ENCODE data around the gene MRPL50.

The MRPL50 gene

DNA sequence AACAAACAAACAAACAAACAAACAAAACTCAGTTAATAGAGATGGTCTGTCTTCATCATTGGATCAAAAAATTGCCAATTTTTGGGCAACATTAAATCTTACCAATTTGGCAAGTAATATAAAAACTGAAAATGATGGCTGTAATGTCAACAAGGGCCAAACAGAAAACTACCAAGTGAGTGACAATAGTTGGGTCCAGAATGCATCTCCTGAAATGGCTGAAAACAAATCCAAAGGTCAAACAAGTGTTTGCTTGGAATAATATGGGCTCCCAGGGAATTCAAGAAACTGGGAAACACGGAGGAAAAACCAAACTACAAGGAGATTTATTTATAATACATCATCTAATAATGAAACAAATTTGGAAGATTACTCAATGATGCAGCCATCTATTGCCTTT lies 38.7 kb downstream of the MRPL50 start:
- ChIA-PET POLR2A (no interaction called here), CTCF (no interaction called here)
- no peak overlapping the region for H3K4me3 ChIP-seq (ENCODE audit: low read depth, low read length)
- no peaks in the 10 kb centered on the region for H3K4me1 ChIP-seq (ENCODE audit: control insufficient read depth, insufficient read depth, low read length)
- no peak overlapping the region for H3K27ac ChIP-seq (ENCODE audit: extremely low read depth, low read depth, low read length)
- no peaks in the 10 kb centered on the region for H3K36me3 ChIP-seq (ENCODE audit: control insufficient read depth in 2 of 2, insufficient read depth in 1 of 2, low read length in 2 of 2)
- H3K9me3 ChIP-seq (ENCODE audit: control insufficient read depth, insufficient read depth, low read depth, low read length): no peaks in the 10 kb centered on the region
- TF ChIP-seq ZNF48 (tag by site-specific recombination; IDR thresholded peaks at IDR 0.05): no peak
- TF ChIP-seq, protein P1, sequence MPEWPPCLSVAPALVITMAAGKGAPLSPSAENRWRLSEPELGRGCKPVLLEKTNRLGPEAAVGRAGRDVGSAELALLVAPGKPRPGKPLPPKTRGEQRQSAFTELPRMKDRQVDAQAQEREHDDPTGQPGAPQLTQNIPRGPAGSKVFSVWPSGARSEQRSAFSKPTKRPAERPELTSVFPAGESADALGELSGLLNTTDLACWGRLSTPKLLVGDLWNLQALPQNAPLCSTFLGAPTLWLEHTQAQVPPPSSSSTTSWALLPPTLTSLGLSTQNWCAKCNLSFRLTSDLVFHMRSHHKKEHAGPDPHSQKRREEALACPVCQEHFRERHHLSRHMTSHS (tag by site-specific recombination; IDR thresholded peaks at IDR 0.05): no peak
- TF ChIP-seq, protein P2, sequence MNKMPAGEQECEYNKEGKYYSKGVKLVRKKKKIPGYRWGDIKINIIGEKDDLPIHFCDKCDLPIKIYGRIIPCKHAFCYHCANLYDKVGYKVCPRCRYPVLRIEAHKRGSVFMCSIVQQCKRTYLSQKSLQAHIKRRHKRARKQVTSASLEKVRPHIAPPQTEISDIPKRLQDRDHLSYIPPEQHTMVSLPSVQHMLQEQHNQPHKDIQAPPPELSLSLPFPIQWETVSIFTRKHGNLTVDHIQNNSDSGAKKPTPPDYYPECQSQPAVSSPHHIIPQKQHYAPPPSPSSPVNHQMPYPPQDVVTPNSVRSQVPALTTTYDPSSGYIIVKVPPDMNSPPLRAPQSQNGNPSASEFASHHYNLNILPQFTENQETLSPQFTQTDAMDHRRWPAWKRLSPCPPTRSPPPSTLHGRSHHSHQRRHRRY (tag by site-specific recombination; IDR thresholded peaks at IDR 0.05): no peak

DNA sequence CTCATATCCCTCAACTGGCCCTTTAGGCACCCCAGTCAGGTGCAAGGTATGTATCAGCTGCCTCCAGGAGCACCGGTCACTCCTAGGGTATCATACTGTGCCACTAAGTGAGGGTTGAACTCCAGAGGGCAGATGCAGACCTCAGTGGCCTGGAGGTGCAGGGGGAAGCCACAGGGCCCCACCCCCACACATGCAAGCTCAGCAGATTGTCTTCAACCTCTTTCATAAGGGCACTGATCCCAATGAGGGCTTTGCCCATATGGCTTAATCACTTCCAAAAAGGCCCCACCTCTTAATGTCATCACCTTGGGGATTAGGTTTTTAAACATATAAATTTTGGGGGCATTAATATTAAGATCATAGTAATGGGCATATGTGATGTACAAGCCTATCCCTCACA lies 41.8 kb downstream of the MRPL50 start:
- Histone ChIP-seq H3K9me3 (ENCODE audit: control insufficient read depth, insufficient read depth, low read depth, low read length) (no peaks in the 10 kb centered on the region), H3K27ac (ENCODE audit: extremely low read depth, low read depth, low read length) (no peak overlapping the region), H3K4me1 (ENCODE audit: control insufficient read depth, insufficient read depth, low read length) (no peaks in the 10 kb centered on the region), H3K4me3 (ENCODE audit: low read depth, low read length) (no peak overlapping the region), H3K36me3 (ENCODE audit: control insufficient read depth in 2 of 2, insufficient read depth in 1 of 2, low read length in 2 of 2) (no peaks in the 10 kb centered on the region)
- POLR2A ChIA-PET: no interaction called here
- CTCF ChIA-PET: no interaction called here
- TF ChIP-seq, protein P3, sequence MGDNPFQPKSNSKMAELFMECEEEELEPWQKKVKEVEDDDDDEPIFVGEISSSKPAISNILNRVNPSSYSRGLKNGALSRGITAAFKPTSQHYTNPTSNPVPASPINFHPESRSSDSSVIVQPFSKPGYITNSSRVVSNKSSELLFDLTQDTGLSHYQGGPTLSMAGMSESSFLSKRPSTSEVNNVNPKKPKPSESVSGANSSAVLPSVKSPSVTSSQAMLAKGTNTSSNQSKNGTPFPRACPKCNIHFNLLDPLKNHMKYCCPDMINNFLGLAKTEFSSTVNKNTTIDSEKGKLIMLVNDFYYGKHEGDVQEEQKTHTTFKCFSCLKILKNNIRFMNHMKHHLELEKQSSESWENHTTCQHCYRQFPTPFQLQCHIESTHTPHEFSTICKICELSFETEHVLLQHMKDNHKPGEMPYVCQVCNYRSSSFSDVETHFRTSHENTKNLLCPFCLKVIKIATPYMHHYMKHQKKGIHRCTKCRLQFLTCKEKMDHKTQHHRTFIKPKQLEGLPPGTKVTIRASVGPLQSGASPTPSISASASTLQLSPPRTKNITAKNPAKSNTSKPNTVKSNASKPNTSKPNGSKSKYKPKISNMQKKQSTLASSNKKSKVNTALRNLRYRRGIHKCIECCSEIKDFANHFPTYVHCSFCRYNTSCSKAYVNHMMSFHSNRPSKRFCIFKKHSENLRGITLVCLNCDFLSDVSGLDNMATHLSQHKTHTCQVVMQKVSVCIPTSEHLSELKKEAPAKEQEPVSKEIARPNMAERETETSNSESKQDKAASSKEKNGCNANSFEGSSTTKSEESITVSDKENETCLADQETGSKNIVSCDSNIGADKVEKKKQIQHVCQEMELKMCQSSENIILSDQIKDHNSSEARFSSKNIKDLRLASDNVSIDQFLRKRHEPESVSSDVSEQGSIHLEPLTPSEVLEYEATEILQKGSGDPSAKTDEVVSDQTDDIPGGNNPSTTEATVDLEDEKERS (tag by site-specific recombination; IDR thresholded peaks at IDR 0.05): no peak

DNA sequence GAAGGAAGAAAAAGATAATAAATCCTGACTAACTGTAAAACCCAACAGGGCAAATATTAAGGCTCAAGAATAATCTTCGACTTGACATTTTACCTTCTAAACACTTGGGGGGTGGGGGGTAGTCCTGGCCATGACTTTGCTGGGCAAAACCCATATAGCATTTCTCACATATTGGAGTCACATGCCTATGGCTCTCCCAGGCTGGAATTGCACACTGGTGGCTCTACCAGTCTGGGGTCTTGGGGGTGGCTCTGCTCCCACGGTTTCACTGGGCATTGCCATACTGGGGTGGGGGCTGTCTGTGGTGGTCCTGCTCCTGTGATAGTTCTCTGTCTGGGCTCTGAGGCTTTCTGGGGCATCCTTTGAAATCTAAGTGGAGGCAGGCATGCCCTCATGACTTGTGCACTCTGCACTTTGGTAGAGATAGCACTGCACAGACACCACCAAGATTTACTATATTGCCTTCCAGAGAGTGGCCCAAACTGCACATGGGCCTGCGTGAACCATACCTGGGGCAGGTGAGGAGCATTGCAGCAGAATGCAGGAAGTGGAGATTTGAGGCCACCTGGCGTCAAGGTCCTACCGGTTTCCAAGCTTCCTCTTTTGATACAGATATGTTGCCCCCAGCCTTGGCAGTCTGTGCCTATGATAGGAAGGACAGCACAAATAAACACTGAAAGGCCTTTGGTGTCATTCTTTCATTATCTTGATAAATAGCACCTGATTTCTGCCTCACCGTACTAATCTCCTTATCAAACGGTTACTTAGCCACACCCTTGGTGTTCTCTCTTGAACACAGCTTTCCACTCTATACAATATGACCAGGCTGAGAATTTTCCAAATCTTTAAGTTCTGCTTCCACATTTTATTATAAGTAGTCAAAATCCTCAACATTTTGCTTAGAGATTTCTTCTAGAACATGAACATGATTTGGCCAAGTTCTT lies 43.4 kb downstream of the MRPL50 start:
- TF ChIP-seq ZNF677 (tag by site-specific recombination; IDR thresholded peaks at IDR 0.05) (no peak), KLF10 (tag by site-specific recombination; IDR thresholded peaks at IDR 0.05) (no peak), ZNF121 (tag by site-specific recombination; IDR thresholded peaks at IDR 0.05) (no peak), ZEB2 (tag by site-specific recombination; IDR thresholded peaks at IDR 0.05) (no peak), GLIS1 (tag by site-specific recombination; IDR thresholded peaks at IDR 0.05) (no peak), ZNF2 (tag by site-specific recombination; IDR thresholded peaks at IDR 0.05) (no peak)
- TF ChIP-seq, protein P4, sequence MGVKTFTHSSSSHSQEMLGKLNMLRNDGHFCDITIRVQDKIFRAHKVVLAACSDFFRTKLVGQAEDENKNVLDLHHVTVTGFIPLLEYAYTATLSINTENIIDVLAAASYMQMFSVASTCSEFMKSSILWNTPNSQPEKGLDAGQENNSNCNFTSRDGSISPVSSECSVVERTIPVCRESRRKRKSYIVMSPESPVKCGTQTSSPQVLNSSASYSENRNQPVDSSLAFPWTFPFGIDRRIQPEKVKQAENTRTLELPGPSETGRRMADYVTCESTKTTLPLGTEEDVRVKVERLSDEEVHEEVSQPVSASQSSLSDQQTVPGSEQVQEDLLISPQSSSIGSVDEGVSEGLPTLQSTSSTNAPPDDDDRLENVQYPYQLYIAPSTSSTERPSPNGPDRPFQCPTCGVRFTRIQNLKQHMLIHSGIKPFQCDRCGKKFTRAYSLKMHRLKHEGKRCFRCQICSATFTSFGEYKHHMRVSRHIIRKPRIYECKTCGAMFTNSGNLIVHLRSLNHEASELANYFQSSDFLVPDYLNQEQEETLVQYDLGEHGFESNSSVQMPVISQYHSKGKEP (tag by site-specific recombination; IDR thresholded peaks at IDR 0.05): no peak
- Histone ChIP-seq H3K36me3 (ENCODE audit: control insufficient read depth in 2 of 2, insufficient read depth in 1 of 2, low read length in 2 of 2) (no peaks in the 10 kb centered on the region), H3K9me3 (ENCODE audit: control insufficient read depth, insufficient read depth, low read depth, low read length) (no peaks in the 10 kb centered on the region), H3K4me3 (ENCODE audit: low read depth, low read length) (no peak overlapping the region), H3K4me1 (ENCODE audit: control insufficient read depth, insufficient read depth, low read length) (no peaks in the 10 kb centered on the region), H3K27ac (ENCODE audit: extremely low read depth, low read depth, low read length) (no peak overlapping the region)
- ChIA-PET POLR2A (no interaction called here), CTCF (no interaction called here)

Measured in HEK293 (cell line).